ENCODE results near the gene CCDC197.

CCDC197 gene

DNA sequence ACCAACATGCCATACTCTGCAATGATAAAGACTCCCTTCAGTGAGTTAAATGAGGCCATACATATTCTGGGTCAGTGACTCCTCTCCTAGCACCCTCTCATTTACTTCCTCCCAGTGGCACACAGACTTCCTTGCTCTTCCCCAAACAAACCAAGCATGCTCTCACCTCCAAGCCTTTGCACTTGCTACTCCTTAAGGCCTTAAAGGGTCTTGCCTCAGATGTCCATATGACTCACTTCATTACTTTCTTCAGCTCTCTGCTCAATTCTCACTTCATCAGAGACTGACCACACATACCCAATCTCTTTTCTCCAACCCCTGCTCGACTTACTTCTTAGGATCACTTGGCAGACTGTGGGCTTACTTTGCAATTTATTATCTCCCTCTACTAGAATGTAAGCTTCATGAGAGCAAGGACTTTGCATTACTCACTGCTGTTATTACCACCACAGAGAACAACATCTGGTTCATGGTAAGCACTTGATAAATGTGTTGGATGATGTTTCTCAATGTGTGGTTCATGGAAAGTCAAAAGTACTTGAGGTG is 61.1 kb downstream of the CCDC197 start (continued):
- TF ChIP-seq, protein P1, sequence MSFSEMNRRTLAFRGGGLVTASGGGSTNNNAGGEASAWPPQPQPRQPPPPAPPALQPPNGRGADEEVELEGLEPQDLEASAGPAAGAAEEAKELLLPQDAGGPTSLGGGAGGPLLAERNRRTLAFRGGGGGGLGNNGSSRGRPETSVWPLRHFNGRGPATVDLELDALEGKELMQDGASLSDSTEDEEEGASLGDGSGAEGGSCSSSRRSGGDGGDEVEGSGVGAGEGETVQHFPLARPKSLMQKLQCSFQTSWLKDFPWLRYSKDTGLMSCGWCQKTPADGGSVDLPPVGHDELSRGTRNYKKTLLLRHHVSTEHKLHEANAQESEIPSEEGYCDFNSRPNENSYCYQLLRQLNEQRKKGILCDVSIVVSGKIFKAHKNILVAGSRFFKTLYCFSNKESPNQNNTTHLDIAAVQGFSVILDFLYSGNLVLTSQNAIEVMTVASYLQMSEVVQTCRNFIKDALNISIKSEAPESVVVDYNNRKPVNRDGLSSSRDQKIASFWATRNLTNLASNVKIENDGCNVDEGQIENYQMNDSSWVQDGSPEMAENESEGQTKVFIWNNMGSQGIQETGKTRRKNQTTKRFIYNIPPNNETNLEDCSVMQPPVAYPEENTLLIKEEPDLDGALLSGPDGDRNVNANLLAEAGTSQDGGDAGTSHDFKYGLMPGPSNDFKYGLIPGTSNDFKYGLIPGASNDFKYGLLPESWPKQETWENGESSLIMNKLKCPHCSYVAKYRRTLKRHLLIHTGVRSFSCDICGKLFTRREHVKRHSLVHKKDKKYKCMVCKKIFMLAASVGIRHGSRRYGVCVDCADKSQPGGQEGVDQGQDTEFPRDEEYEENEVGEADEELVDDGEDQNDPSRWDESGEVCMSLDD (tag by site-specific recombination; IDR thresholded peaks at IDR 0.05): no peak
- TF ChIP-seq ZNF660 (tag by site-specific recombination; IDR thresholded peaks at IDR 0.05): no peak
- no peak for TF ChIP-seq ZNF423 (tag by site-specific recombination; IDR thresholded peaks at IDR 0.05)
- no peak for TF ChIP-seq ZNF658 (tag by site-specific recombination; IDR thresholded peaks at IDR 0.05)
- TF ChIP-seq BCL11B (tag by site-specific recombination; IDR thresholded peaks at IDR 0.05; ENCODE audit: low read depth): no peak
- no peak for TF ChIP-seq ZXDB (tag by site-specific recombination; IDR thresholded peaks at IDR 0.05)
